ENCODE results near the gene TTPAL.

Gene TTPAL

DNA sequence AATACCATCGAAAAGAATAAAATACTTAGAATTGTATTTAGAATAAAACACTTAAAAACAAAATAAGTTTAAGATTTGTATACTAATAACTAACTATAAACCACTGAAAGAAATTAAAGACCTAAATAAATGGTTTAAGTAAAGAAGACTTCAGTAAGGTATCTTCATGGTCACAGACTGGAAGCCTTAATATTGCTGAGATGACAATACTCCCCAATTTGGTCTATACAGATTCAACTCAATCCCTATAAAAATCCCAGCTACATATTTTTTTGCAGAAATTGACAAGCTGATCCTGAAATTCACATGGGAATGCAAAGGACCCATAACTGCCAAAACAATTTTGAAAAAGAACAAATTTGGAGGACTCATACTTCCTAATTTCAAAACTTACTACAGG is 27.3 kb downstream of the TTPAL start:
- Histone ChIP-seq H3K4me3 (ENCODE audit: severe bottlenecking) (no peak overlapping the region), H3K36me3 (ENCODE audit: low read depth) (peaks cover 96% of the 10 kb centered on the region), H3K27me3 (ENCODE audit: insufficient read depth, poor library complexity, severe bottlenecking) (no peaks in the 10 kb centered on the region), H3K4me1 (ENCODE audit: insufficient read depth, poor library complexity, severe bottlenecking) (peaks cover 1% of the 10 kb centered on the region), H3K9me3 (ENCODE audit: severe bottlenecking) (no peaks in the 10 kb centered on the region), H3K27ac (ENCODE audit: poor library complexity, severe bottlenecking) (no peak overlapping the region)
- ATAC-seq (ENCODE audit: low read depth) = no peak
- DNase-seq (ENCODE audit: low spot score) = no peak
- TF ChIP-seq, protein P1, sequence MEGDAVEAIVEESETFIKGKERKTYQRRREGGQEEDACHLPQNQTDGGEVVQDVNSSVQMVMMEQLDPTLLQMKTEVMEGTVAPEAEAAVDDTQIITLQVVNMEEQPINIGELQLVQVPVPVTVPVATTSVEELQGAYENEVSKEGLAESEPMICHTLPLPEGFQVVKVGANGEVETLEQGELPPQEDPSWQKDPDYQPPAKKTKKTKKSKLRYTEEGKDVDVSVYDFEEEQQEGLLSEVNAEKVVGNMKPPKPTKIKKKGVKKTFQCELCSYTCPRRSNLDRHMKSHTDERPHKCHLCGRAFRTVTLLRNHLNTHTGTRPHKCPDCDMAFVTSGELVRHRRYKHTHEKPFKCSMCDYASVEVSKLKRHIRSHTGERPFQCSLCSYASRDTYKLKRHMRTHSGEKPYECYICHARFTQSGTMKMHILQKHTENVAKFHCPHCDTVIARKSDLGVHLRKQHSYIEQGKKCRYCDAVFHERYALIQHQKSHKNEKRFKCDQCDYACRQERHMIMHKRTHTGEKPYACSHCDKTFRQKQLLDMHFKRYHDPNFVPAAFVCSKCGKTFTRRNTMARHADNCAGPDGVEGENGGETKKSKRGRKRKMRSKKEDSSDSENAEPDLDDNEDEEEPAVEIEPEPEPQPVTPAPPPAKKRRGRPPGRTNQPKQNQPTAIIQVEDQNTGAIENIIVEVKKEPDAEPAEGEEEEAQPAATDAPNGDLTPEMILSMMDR (IDR thresholded peaks at IDR 0.05; ENCODE audit: poor library complexity, severe bottlenecking) = no peak

DNA sequence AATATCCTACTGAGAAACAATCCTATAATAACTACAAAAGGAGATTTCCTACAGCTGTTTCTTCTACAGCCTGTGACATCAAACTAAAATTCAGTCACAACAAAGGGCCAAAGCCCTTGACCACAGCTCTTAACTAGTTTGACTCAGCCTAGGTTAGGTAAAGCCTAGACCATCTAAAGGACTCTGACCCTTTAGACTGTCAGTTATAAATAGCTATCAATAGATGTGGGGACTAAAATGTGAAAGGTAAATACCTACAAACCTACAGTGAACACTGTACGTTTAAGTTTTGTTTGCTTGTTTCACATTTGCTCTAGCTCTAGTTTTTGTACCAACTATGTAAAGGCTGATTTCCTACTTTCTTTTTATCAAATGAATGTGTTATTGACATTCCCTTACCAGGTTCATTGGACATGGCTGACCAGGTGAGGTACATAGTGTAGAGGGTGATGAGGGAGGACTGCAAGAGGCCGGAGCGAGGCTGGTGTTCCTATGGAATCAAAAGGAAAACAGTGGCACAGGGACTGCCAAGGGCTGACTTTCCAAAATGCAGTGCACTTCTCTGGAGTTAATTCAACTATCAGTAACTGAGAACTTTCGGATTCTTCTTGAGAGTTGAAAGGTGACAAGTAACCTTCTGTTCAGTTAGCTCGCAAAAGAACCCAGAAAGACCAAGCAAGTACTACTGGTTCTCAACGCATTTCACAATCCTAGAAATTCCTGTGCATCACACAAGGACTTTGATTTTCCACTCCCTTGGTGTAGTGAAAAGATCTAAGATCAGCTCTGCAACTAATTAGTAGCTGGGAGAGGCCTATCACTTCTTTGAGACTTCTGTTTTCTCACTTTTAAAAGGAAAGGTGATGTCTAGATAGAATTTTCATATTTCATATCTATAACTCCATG is 29.0 kb downstream of the TTPAL start:
- Histone ChIP-seq H3K4me3 (ENCODE audit: severe bottlenecking) (no peak overlapping the region), H3K36me3 (ENCODE audit: low read depth) (peaks cover 98% of the 10 kb centered on the region), H3K9me3 (ENCODE audit: severe bottlenecking) (no peaks in the 10 kb centered on the region), H3K27ac (ENCODE audit: poor library complexity, severe bottlenecking) (no peak overlapping the region), H3K4me1 (ENCODE audit: insufficient read depth, poor library complexity, severe bottlenecking) (no peaks in the 10 kb centered on the region), H3K27me3 (ENCODE audit: insufficient read depth, poor library complexity, severe bottlenecking) (no peaks in the 10 kb centered on the region)
- DNase-seq (ENCODE audit: low spot score) (no peak), ATAC-seq (ENCODE audit: low read depth) (no peak)
- TF ChIP-seq, protein P1 (IDR thresholded peaks at IDR 0.05; ENCODE audit: poor library complexity, severe bottlenecking) = no peak

GRCh38 chr20:44509762-44510161 is 34.1 kb downstream of the TTPAL start:
- no peak overlapping the region for H3K4me3 ChIP-seq (ENCODE audit: severe bottlenecking)
- no peak overlapping the region for H3K27ac ChIP-seq (ENCODE audit: poor library complexity, severe bottlenecking)
- no peaks in the 10 kb centered on the region for H3K9me3 ChIP-seq (ENCODE audit: severe bottlenecking)
- TF ChIP-seq, protein P1 (IDR thresholded peaks at IDR 0.05; ENCODE audit: poor library complexity, severe bottlenecking) = no peak
- ATAC-seq (ENCODE audit: low read depth) = no peak
- H3K27me3 ChIP-seq (ENCODE audit: insufficient read depth, poor library complexity, severe bottlenecking) = no peaks in the 10 kb centered on the region
- H3K36me3 ChIP-seq (ENCODE audit: low read depth) = peaks cover 98% of the 10 kb centered on the region
- no peaks in the 10 kb centered on the region for H3K4me1 ChIP-seq (ENCODE audit: insufficient read depth, poor library complexity, severe bottlenecking)
- no peak for DNase-seq (ENCODE audit: low spot score)

DNA sequence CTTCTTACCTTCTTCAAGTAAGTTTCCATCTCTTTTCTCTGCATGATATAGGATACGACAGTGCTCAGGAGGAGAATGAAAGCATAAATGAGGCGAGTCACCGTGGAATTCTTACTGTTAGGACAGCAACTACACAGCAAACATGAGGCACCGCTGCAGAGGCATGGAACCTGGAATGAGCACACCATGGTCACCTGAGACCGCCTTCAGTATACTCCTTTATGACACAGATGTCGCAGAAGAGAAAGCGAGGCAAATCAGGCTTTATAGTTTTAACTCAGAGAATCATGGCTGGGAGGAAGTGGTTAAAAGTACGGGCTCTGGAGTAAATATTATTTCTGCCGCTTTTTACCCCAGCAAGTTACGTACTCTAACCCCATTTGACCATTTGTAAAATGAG is 38.2 kb downstream of the TTPAL start:
- no peaks in the 10 kb centered on the region for H3K9me3 ChIP-seq (ENCODE audit: severe bottlenecking)
- H3K4me1 ChIP-seq (ENCODE audit: insufficient read depth, poor library complexity, severe bottlenecking) = no peaks in the 10 kb centered on the region
- H3K27me3 ChIP-seq (ENCODE audit: insufficient read depth, poor library complexity, severe bottlenecking) = no peaks in the 10 kb centered on the region
- TF ChIP-seq, protein P1 (IDR thresholded peaks at IDR 0.05; ENCODE audit: poor library complexity, severe bottlenecking) = no peak
- DNase-seq (ENCODE audit: low spot score) (no peak), ATAC-seq (ENCODE audit: low read depth) (no peak)
- H3K27ac ChIP-seq (ENCODE audit: poor library complexity, severe bottlenecking) = no peak overlapping the region
- no peak overlapping the region for H3K4me3 ChIP-seq (ENCODE audit: severe bottlenecking)
- peaks cover 74% of the 10 kb centered on the region for H3K36me3 ChIP-seq (ENCODE audit: low read depth)

DNA sequence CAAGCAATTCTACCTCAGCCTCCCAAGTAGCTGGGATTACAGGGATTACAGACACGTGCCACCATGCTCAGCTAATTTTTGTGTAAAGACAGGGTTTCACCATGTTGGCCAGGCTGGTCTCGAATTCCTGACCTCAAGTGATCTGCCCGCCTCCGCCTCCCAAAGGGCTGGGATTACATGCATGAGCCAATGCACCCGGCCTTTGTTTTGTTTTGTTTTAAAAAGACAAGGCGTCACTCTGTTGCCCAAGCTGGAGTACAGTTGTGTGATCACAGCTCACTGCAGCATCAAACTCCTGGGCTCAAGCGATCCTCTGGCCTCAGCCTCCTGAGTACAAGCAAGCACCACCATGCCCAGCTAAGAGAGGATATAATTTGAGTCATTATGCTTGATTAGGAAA is 40.8 kb downstream of the TTPAL start:
- Histone ChIP-seq H3K27me3 (ENCODE audit: insufficient read depth, poor library complexity, severe bottlenecking) (no peaks in the 10 kb centered on the region), H3K27ac (ENCODE audit: poor library complexity, severe bottlenecking) (no peak overlapping the region), H3K36me3 (ENCODE audit: low read depth) (peaks cover 68% of the 10 kb centered on the region), H3K4me1 (ENCODE audit: insufficient read depth, poor library complexity, severe bottlenecking) (peaks cover 13% of the 10 kb centered on the region), H3K9me3 (ENCODE audit: severe bottlenecking) (no peaks in the 10 kb centered on the region), H3K4me3 (ENCODE audit: severe bottlenecking) (no peak overlapping the region)
- no peak for ATAC-seq (ENCODE audit: low read depth)
- TF ChIP-seq, protein P1 (IDR thresholded peaks at IDR 0.05; ENCODE audit: poor library complexity, severe bottlenecking) = no peak
- no peak for DNase-seq (ENCODE audit: low spot score)

Measured in RWPE2 (cell line).